GM12872 (cell line): ENCODE measurements around the gene LCK.

Experiments
- CTCF ChIP-seq: IDR thresholded peaks from 3 replicates; pipeline ENCODE4 v1.5.1; 2011; ENCODE audit warnings: low read depth, mild to moderate bottlenecking, low read length, moderate library complexity; ENCODE audit not compliant: insufficient read depth

LCK gene

GRCh38 chr1:32241001-32241763, 9.9 kb upstream of the LCK start:
- TF ChIP-seq CTCF, result peak; percentile 29; the same call in 1 of the 3 replicates

- TF ChIP-seq CTCF, result no peak
Measured at GRCh38 chr1:32242341-32242851, 8.7 kb upstream of the LCK start.

- TF ChIP-seq CTCF, result no peak
Measured at GRCh38 chr1:32246888-32247273, 4.2 kb upstream of the LCK start, which contains the start of gene FAM167B. TSS of gene FAM167B (plus strand) at chr1:32247222. CDS start at chr1:32247422, 200 bp downstream.

- TF ChIP-seq CTCF, result no peak
Measured at GRCh38 chr1:32247452-32247851, 3.6 kb upstream of the LCK start.

GRCh38 chr1:32247983-32248889, 2.8 kb upstream of the LCK start:
- peak; percentile 97 for TF ChIP-seq CTCF

- no peak for TF ChIP-seq CTCF
Measured at GRCh38 chr1:32249831-32250525, 1.1 kb upstream of the LCK start.
